Measurements from ENCODE around the gene STK10. TPM values are rescaled to one million over a fixed set of nuclear protein-coding genes. Genes with fewer than 3 reads are reported as not detected.

The STK10 gene
- total RNA-seq, 2 donors from 2014 or later: 140 to 158 TPM

DNA sequence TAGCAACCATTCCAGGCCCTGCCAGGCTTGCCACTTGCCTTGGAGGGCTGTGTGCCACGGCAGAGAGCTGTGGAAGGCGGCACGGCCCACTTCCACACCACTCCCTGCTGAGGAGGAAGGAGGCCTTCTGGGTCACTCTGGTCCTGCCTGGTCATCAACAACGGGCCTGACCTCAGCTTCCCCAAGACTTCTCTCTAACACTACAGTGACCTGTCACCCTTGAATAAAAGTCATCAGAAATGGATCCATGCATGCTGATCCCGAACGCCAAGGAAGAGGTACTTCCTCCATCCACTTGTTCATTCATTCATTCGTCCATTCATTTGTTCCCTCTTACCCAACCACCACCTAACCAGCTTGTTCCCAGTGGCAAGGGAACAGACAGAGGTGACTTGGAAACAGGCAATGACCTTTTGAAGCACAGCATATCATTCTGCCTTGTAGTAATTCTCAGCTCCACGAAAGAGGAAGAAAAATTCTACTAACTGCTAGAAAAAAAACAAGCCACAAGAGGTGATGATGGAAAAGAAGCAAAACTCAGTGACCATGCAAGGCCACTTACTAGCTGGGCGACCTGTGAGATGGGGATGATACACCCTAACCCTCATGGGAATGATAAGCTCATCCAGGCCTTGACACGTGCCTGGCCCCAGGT lies 58.6 kb downstream of the STK10 start:
- H3K27ac Mint-ChIP-seq: peak overlapping the region; percentile 84
- H3K36me3 Mint-ChIP-seq (ENCODE audit: low read depth): peaks cover 91% of the 10 kb centered on the region
- H3K4me3 Mint-ChIP-seq: no peak overlapping the region
- H3K4me1 Mint-ChIP-seq: peaks cover 19% of the 10 kb centered on the region
- no peaks in the 10 kb centered on the region for H3K9me3 Mint-ChIP-seq
- H3K27me3 Mint-ChIP-seq: no peaks in the 10 kb centered on the region
- ATAC-seq (replicated peaks): no peak

DNA sequence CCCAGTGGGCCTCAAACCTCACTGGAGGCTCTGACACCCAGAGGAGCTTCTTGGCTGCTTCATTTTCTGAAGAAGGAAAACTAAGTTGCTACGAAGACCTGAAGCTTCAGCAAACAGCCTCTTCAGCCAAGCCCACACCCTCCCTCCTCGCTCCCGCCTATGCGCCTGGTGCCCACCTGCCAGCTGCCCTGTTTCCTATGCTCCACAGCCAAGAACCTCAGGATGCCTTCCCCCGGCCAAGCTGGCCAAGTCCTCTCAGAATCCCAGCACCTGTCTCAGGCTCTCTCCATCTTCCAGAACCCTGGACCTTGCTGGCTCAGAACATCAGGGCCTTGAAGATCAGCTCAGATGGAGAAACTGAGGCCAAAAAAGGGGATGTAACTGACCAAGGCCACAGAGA lies 60.4 kb downstream of the STK10 start:
- Mint-ChIP-seq H3K27me3 (no peaks in the 10 kb centered on the region), H3K27ac (peak overlapping the region; percentile 84), H3K36me3 (ENCODE audit: low read depth) (peaks cover 84% of the 10 kb centered on the region), H3K9me3 (no peaks in the 10 kb centered on the region), H3K4me1 (peaks cover 10% of the 10 kb centered on the region), H3K4me3 (no peak overlapping the region)
- ATAC-seq (replicated peaks): no peak

DNA sequence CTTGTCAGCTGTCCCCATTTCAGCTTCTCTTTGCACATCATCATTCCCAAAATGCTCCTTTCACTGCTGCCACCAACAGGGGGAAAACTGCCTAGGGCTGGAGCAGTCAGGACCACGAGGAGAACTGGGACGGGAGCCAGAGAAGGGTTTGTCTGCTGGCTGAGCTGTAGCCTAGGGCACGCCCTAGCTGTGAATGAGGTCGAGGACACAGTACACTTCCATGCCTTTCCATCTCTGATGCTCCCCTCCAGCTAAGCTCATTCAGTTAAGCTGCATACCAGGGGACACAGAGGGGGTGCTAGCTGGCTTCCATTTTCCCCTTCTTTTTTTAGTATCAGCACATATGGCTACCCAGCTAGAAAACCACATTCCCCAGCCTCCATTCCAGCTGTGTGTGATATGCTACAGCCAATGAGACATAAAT lies 64.7 kb downstream of the STK10 start:
- no peaks in the 10 kb centered on the region for H3K9me3 Mint-ChIP-seq
- peaks cover 24% of the 10 kb centered on the region for H3K4me1 Mint-ChIP-seq
- H3K27me3 Mint-ChIP-seq: no peaks in the 10 kb centered on the region
- peaks cover 64% of the 10 kb centered on the region for H3K36me3 Mint-ChIP-seq (ENCODE audit: low read depth)
- peak overlapping the region; percentile 25 for H3K27ac Mint-ChIP-seq
- no peak overlapping the region for H3K4me3 Mint-ChIP-seq
- no peak for ATAC-seq (replicated peaks)

DNA sequence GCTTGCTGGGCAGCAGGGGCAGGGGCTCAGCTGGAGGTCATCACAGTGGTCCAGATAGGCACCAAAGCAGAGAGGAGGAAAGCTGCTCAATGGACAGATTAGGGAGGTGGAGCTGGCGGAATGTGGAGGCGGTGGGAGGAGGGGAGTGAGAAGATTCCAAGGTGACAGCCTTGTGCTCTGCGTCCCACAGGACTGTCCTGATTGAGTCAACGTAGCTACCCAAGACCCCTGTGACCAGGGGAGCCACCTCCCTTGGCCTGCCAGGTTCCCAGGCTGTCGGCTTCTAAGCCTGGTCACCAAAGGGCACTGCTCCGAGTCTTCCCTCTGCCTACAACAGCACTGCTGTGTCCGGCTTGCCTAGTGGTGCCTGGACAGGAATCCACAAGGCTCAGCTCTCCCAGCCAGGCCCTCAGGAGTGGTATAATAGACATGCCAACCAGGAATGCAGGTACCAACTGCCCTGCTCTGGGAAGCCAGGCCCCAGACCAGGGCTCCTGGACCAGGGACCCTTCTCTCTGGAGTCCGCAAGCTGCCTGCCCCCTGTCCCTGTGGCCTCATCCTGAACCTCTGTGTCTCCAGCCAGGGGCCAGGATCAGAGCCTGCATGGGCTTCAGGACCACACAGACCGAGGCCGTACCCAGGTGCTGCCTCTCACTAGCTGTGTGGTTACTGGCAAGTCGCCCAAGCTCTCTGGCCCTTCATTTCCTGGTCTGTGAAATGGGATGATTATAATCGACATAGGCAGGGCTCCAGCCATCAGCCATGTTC lies 67.9 kb downstream of the STK10 start:
- Mint-ChIP-seq H3K27me3 (no peaks in the 10 kb centered on the region), H3K9me3 (no peaks in the 10 kb centered on the region), H3K27ac (peak overlapping the region; percentile 78), H3K4me1 (peaks cover 33% of the 10 kb centered on the region), H3K4me3 (no peak overlapping the region), H3K36me3 (ENCODE audit: low read depth) (peaks cover 64% of the 10 kb centered on the region)
- ATAC-seq (replicated peaks): no peak

- no peak for ATAC-seq (replicated peaks)
- Mint-ChIP-seq H3K36me3 (ENCODE audit: low read depth) (peaks cover 61% of the 10 kb centered on the region), H3K4me1 (peaks cover 38% of the 10 kb centered on the region), H3K4me3 (peak overlapping the region; percentile 26), H3K9me3 (peaks cover 4% of the 10 kb centered on the region), H3K27ac (peak overlapping the region; percentile 52), H3K27me3 (no peaks in the 10 kb centered on the region)
Observed at GRCh38 chr5:172118891-172119290, 69.1 kb downstream of the STK10 start.

- H3K36me3 Mint-ChIP-seq (ENCODE audit: low read depth): peaks cover 68% of the 10 kb centered on the region
- peaks cover 42% of the 10 kb centered on the region for H3K4me1 Mint-ChIP-seq
- peaks cover 4% of the 10 kb centered on the region for H3K9me3 Mint-ChIP-seq
- no peaks in the 10 kb centered on the region for H3K27me3 Mint-ChIP-seq
- peak overlapping the region; percentile 26 for H3K4me3 Mint-ChIP-seq
- no peak for ATAC-seq (replicated peaks)
- peak overlapping the region; percentile 52 for H3K27ac Mint-ChIP-seq
Observed at GRCh38 chr5:172117977-172118701, 69.9 kb downstream of the STK10 start.

- Mint-ChIP-seq H3K36me3 (ENCODE audit: low read depth) (peaks cover 79% of the 10 kb centered on the region), H3K4me1 (peaks cover 36% of the 10 kb centered on the region), H3K4me3 (peak overlapping the region; percentile 92), H3K27ac (peak overlapping the region; percentile 99), H3K9me3 (peaks cover 4% of the 10 kb centered on the region), H3K27me3 (no peaks in the 10 kb centered on the region)
- ATAC-seq (replicated peaks): no peak
Observed at GRCh38 chr5:172115541-172115982, 72.5 kb downstream of the STK10 start.

DNA sequence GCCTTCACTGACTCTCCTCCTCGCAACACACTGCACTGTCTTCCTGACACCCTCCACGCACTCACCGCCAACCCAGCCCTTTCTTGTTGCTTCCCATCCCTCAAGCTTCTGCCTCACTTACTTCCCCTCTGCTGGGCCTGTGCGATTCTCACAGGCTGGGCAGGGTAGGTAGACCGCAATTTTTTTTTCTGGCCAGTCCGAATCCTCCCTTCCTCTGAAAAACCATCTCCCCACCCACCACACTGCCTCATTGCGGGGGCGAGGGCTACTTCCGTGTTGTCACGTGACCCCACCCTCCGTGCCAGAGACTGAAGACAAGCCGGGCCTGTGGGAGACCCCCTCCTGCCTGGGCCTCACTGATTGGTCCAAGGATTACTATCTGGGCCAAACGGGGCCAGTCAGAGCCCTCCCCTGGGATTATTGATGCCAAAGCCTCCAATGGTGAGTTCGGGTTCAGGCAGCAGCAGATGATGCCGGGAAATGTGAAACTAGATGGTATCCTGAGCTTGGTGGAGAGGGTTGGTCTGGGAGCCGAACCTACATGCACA lies 73.1 kb downstream of the STK10 start:
- Mint-ChIP-seq H3K4me1 (peaks cover 39% of the 10 kb centered on the region), H3K9me3 (peaks cover 4% of the 10 kb centered on the region), H3K27ac (peak overlapping the region; percentile 99), H3K27me3 (no peaks in the 10 kb centered on the region), H3K36me3 (ENCODE audit: low read depth) (peaks cover 84% of the 10 kb centered on the region), H3K4me3 (peak overlapping the region; percentile 92)
- peak; percentile 76 for ATAC-seq (replicated peaks)

- Mint-ChIP-seq H3K4me1 (peaks cover 38% of the 10 kb centered on the region), H3K27me3 (no peaks in the 10 kb centered on the region), H3K9me3 (peaks cover 4% of the 10 kb centered on the region), H3K36me3 (ENCODE audit: low read depth) (peaks cover 82% of the 10 kb centered on the region), H3K4me3 (peak overlapping the region; percentile 92), H3K27ac (peak overlapping the region; percentile 96)
- peak; percentile 45 for ATAC-seq (replicated peaks)
Observed at GRCh38 chr5:172113036-172113435, 75.0 kb downstream of the STK10 start.

DNA sequence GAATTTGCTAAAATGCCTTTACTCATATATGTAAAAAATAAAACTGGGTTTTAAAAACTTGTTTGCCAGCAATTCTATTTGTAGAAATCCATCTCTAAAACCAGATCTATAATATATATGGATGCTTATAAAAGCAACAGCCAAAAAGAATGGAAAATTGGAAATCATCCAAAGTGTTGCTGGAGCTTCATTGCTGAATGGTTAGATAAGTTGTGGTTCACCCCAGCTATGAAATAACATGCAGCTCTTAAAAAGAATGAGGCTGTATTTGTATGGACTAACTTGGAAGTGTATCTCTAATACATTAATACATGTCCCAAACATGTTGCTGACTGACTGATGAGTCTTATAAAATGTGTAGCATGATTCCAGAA lies 76.2 kb downstream of the STK10 start:
- H3K4me3 Mint-ChIP-seq: peak overlapping the region; percentile 92
- H3K36me3 Mint-ChIP-seq (ENCODE audit: low read depth): peaks cover 82% of the 10 kb centered on the region
- H3K27me3 Mint-ChIP-seq: no peaks in the 10 kb centered on the region
- H3K27ac Mint-ChIP-seq: peak overlapping the region; percentile 96
- peaks cover 40% of the 10 kb centered on the region for H3K4me1 Mint-ChIP-seq
- no peak for ATAC-seq (replicated peaks)
- H3K9me3 Mint-ChIP-seq: peaks cover 4% of the 10 kb centered on the region

- H3K27me3 Mint-ChIP-seq: no peaks in the 10 kb centered on the region
- H3K36me3 Mint-ChIP-seq (ENCODE audit: low read depth): peaks cover 82% of the 10 kb centered on the region
- peak overlapping the region; percentile 92 for H3K4me3 Mint-ChIP-seq
- peak overlapping the region; percentile 96 for H3K27ac Mint-ChIP-seq
- ATAC-seq (replicated peaks): peak; percentile 79
- peaks cover 4% of the 10 kb centered on the region for H3K9me3 Mint-ChIP-seq
- peaks cover 41% of the 10 kb centered on the region for H3K4me1 Mint-ChIP-seq
Observed at GRCh38 chr5:172110921-172111851, 76.8 kb downstream of the STK10 start.

GRCh38 chr5:172110260-172110815 lies 77.7 kb downstream of the STK10 start:
- H3K9me3 Mint-ChIP-seq: peaks cover 4% of the 10 kb centered on the region
- no peak for ATAC-seq (replicated peaks)
- H3K36me3 Mint-ChIP-seq (ENCODE audit: low read depth): peaks cover 82% of the 10 kb centered on the region
- peak overlapping the region; percentile 96 for H3K27ac Mint-ChIP-seq
- peak overlapping the region; percentile 92 for H3K4me3 Mint-ChIP-seq
- peaks cover 37% of the 10 kb centered on the region for H3K4me1 Mint-ChIP-seq
- no peaks in the 10 kb centered on the region for H3K27me3 Mint-ChIP-seq

- peak overlapping the region; percentile 92 for H3K4me3 Mint-ChIP-seq
- no peaks in the 10 kb centered on the region for H3K27me3 Mint-ChIP-seq
- H3K36me3 Mint-ChIP-seq (ENCODE audit: low read depth): peaks cover 82% of the 10 kb centered on the region
Observed at GRCh38 chr5:172109749-172110148, 78.3 kb downstream of the STK10 start.

More at GRCh38 chr5:172109749-172110148, 78.3 kb downstream of the STK10 start:
- ATAC-seq (replicated peaks): no peak
- peaks cover 1% of the 10 kb centered on the region for H3K9me3 Mint-ChIP-seq
- H3K4me1 Mint-ChIP-seq: peaks cover 33% of the 10 kb centered on the region
- H3K27ac Mint-ChIP-seq: peak overlapping the region; percentile 96
